GM12891 (cell line): ENCODE data around the gene DZIP3.
A peak's percentile ranks its signal among the peaks of the same experiment; 100 is the strongest.

ENCODE experiments used
- DNase-seq: peaks from one replicate; pipeline ENCODE4 v3.0.0; 2011; ENCODE audit warnings: low spot score; ENCODE audit not compliant: insufficient read length
- FAIRE-seq: peaks from 2 replicates; lab custom pipeline; 2011; peaks lifted over from hg19 to GRCh38; lab: Jason Lieb, UNC
- PAX5 ChIP-seq: IDR thresholded peaks from 2 replicates; pipeline ENCODE4 v1.6.1; 2011; ENCODE audit warnings: low read length, moderate library complexity, mild to moderate bottlenecking; ENCODE audit not compliant: insufficient read depth, severe bottlenecking
- POLR2A ChIP-seq: IDR thresholded peaks from 2 replicates; pipeline ENCODE4 v1.6.1; 2011; ENCODE audit warnings: low read depth, low read length, control low read depth
- POLR2AphosphoS5 ChIP-seq: IDR thresholded peaks from 2 replicates; pipeline ENCODE4 v1.6.1; 2011; ENCODE audit warnings: low read depth, low read length, control low read depth
- POU2F2 ChIP-seq: IDR thresholded peaks from 2 replicates; pipeline ENCODE4 v1.6.1; 2011; ENCODE audit warnings: low read depth, mild to moderate bottlenecking, control low read depth, low read length, moderate library complexity
- SPI1 ChIP-seq: IDR thresholded peaks from 2 replicates; pipeline ENCODE4 v1.6.1; 2011; ENCODE audit warnings: low read depth, low read length, control low read depth
- TAF1 ChIP-seq: IDR thresholded peaks from 2 replicates; pipeline ENCODE4 v1.6.1; 2011; ENCODE audit warnings: low read depth, low read length, control low read depth

DZIP3 gene

GRCh38 chr3:108724101-108724500 lies 134.6 kb downstream of the DZIP3 start:
- TF ChIP-seq POLR2A (no peak), POU2F2 (no peak), SPI1 (0 out of 2 replicates have a peak, but pooled peaks have one; percentile 18), PAX5 (no peak), POLR2AphosphoS5 (no peak), TAF1 (no peak)
- DNase-seq (no peak), FAIRE-seq (no peak)

- no peak for DNase-seq
- no peak for TF ChIP-seq SPI1
- no peak for TF ChIP-seq TAF1
- TF ChIP-seq PAX5: no peak
- TF ChIP-seq POLR2AphosphoS5: no peak
- no peak for TF ChIP-seq POU2F2
- TF ChIP-seq POLR2A: no peak
- no peak for FAIRE-seq
Measured at GRCh38 chr3:108728105-108728504, 138.6 kb downstream of the DZIP3 start.

GRCh38 chr3:108728934-108729333 lies 139.4 kb downstream of the DZIP3 start:
- FAIRE-seq (no peak), DNase-seq (no peak)
- TF ChIP-seq POLR2AphosphoS5: no peak
- no peak for TF ChIP-seq POLR2A
- no peak for TF ChIP-seq SPI1
- no peak for TF ChIP-seq TAF1
- TF ChIP-seq POU2F2: no peak
- TF ChIP-seq PAX5: no peak

GRCh38 chr3:108736821-108737220 lies 147.3 kb downstream of the DZIP3 start:
- TF ChIP-seq POLR2AphosphoS5 (no peak), PAX5 (no peak), SPI1 (no peak), TAF1 (no peak), POLR2A (no peak), POU2F2 (no peak)
- FAIRE-seq (no peak), DNase-seq (no peak)

- DNase-seq (no peak), FAIRE-seq (no peak)
- TF ChIP-seq POLR2AphosphoS5 (no peak), POLR2A (no peak), TAF1 (no peak), POU2F2 (no peak), PAX5 (no peak), SPI1 (no peak)
Measured at GRCh38 chr3:108742929-108743328, 153.4 kb downstream of the DZIP3 start.
